ENCODE measurements around the gene IQCH. TPM values are rescaled to one million over a fixed set of nuclear protein-coding genes. Genes with fewer than 3 reads are reported as not detected.

Gene IQCH
- total and polyA plus RNA-seq, 9 of the 15 experiments (the other 6 are each of a cell fraction or from before 2014, with no cell fraction given) = 1.8 to 3.9 (median 2.7) TPM

DNA sequence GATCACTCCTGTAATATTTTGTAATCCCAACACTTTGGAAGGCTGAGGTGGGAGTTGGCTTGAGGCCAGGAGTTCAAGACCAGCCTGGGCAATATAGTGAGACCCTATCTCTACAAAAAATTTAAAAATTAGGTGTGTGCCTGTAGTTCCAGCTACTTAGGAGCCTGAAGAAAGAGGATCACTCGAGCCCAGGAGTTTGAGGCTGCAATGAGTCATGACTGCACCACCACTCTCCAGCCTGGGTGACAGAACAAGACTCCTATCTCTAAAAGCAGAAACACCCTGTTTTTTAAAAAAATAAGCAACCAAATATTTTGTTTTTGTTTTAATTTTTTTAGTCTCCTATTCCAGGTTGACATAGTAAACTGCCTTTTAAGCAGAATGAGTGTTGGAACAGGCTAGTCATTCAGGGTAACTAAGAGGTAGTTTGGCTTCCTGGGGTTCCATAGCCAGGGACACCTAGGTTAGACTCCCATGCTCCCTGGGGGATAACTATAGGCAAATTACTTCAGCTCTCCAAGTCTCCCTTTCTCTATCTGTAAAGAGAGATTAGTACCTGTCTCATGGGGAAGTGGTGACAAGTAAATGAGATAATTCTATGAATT is 151.8 kb downstream of the IQCH start (continued):
- TF ChIP-seq, protein P1, sequence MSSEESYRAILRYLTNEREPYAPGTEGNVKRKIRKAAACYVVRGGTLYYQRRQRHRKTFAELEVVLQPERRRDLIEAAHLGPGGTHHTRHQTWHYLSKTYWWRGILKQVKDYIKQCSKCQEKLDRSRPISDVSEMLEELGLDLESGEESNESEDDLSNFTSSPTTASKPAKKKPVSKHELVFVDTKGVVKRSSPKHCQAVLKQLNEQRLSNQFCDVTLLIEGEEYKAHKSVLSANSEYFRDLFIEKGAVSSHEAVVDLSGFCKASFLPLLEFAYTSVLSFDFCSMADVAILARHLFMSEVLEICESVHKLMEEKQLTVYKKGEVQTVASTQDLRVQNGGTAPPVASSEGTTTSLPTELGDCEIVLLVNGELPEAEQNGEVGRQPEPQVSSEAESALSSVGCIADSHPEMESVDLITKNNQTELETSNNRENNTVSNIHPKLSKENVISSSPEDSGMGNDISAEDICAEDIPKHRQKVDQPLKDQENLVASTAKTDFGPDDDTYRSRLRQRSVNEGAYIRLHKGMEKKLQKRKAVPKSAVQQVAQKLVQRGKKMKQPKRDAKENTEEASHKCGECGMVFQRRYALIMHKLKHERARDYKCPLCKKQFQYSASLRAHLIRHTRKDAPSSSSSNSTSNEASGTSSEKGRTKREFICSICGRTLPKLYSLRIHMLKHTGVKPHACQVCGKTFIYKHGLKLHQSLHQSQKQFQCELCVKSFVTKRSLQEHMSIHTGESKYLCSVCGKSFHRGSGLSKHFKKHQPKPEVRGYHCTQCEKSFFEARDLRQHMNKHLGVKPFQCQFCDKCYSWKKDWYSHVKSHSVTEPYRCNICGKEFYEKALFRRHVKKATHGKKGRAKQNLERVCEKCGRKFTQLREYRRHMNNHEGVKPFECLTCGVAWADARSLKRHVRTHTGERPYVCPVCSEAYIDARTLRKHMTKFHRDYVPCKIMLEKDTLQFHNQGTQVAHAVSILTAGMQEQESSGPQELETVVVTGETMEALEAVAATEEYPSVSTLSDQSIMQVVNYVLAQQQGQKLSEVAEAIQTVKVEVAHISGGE (CRISPR knock-in tag; IDR thresholded peaks at IDR 0.05) = peak in 1 of 3 experiments; percentile 58; a peak in 2 of 6 replicates
- TF ChIP-seq JUND (IDR thresholded peaks at IDR 0.05; ENCODE audit: borderline replicate concordance, low read depth, low read length) = peak; percentile 87
- TF ChIP-seq JUND (tag; IDR thresholded peaks at IDR 0.05; ENCODE audit: borderline replicate concordance, low read depth, low read length) = peak; percentile 76; the same call in 2 of the 3 replicates
- TF ChIP-seq, protein P2, sequence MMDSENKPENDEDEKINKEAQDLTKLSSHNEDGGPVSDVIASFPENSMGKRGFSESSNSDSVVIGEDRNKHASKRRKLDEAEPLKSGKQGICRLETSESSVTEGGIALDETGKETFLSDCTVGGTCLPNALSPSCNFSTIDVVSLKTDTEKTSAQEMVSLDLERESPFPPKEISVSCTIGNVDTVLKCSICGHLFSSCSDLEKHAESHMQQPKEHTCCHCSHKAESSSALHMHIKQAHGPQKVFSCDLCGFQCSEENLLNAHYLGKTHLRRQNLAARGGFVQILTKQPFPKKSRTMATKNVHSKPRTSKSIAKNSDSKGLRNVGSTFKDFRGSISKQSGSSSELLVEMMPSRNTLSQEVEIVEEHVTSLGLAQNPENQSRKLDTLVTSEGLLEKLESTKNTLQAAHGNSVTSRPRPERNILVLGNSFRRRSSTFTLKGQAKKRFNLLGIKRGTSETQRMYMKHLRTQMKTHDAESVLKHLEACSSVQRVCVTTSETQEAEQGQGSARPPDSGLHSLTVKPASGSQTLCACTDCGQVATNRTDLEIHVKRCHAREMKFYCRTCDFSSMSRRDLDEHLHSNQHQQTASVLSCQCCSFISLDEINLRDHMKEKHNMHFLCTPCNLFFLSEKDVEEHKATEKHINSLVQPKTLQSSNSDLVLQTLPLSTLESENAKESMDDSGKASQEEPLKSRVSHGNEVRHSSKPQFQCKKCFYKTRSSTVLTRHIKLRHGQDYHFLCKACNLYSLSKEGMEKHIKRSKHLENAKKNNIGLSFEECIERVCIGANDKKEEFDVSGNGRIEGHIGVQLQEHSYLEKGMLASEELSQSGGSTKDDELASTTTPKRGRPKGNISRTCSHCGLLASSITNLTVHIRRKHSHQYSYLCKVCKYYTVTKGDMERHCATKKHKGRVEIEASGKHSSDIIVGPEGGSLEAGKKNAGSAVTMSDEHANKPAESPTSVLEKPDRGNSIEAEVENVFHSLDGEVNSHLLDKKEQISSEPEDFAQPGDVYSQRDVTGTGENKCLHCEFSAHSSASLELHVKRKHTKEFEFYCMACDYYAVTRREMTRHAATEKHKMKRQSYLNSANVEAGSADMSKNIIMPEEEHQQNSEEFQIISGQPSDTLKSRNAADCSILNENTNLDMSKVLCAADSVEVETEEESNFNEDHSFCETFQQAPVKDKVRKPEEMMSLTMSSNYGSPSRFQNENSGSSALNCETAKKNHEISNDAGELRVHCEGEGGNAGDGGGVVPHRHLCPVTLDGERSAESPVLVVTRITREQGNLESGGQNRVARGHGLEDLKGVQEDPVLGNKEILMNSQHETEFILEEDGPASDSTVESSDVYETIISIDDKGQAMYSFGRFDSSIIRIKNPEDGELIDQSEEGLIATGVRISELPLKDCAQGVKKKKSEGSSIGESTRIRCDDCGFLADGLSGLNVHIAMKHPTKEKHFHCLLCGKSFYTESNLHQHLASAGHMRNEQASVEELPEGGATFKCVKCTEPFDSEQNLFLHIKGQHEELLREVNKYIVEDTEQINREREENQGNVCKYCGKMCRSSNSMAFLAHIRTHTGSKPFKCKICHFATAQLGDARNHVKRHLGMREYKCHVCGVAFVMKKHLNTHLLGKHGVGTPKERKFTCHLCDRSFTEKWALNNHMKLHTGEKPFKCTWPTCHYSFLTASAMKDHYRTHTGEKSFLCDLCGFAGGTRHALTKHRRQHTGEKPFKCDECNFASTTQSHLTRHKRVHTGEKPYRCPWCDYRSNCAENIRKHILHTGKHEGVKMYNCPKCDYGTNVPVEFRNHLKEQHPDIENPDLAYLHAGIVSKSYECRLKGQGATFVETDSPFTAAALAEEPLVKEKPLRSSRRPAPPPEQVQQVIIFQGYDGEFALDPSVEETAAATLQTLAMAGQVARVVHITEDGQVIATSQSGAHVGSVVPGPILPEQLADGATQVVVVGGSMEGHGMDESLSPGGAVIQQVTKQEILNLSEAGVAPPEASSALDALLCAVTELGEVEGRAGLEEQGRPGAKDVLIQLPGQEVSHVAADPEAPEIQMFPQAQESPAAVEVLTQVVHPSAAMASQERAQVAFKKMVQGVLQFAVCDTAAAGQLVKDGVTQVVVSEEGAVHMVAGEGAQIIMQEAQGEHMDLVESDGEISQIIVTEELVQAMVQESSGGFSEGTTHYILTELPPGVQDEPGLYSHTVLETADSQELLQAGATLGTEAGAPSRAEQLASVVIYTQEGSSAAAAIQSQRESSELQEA (IDR thresholded peaks at IDR 0.05; ENCODE audit: low read depth) = peak; percentile 34; the same call in 1 of the 2 replicates
- TF ChIP-seq, protein P3, sequence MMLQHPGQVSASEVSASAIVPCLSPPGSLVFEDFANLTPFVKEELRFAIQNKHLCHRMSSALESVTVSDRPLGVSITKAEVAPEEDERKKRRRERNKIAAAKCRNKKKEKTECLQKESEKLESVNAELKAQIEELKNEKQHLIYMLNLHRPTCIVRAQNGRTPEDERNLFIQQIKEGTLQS (IDR thresholded peaks at IDR 0.05) = peak; percentile 83
- TF ChIP-seq, protein P3 (CRISPR knock-in tag; conservative IDR thresholded peaks at IDR 0.05) = no peak
- TF ChIP-seq, protein P4, sequence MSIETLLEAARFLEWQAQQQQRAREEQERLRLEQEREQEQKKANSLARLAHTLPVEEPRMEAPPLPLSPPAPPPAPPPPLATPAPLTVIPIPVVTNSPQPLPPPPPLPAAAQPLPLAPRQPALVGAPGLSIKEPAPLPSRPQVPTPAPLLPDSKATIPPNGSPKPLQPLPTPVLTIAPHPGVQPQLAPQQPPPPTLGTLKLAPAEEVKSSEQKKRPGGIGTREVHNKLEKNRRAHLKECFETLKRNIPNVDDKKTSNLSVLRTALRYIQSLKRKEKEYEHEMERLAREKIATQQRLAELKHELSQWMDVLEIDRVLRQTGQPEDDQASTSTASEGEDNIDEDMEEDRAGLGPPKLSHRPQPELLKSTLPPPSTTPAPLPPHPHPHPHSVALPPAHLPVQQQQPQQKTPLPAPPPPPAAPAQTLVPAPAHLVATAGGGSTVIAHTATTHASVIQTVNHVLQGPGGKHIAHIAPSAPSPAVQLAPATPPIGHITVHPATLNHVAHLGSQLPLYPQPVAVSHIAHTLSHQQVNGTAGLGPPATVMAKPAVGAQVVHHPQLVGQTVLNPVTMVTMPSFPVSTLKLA (conservative IDR thresholded peaks at IDR 0.05) = peak in 1 of 2 experiments; percentile 35; a peak in 2 of 4 replicates
- TF ChIP-seq RBM25 (IDR thresholded peaks at IDR 0.05; ENCODE audit: low read depth, low read length, severe bottlenecking) = peak; percentile 72
- TF ChIP-seq SMARCE1 (IDR thresholded peaks at IDR 0.05) = peak; percentile 81
- no peak for TF ChIP-seq C11orf30 (IDR thresholded peaks at IDR 0.05; ENCODE audit: low read depth)
- peak; percentile 53 for TF ChIP-seq TEAD4 (IDR thresholded peaks at IDR 0.05; ENCODE audit: low read length)
- no peak for TF ChIP-seq TEAD4 (CRISPR knock-in tag; IDR thresholded peaks at IDR 0.05; ENCODE audit: borderline replicate concordance)
- TF ChIP-seq PTBP1 (IDR thresholded peaks at IDR 0.05; ENCODE audit: low read depth, low read length) = no peak

Data from K562 (cell line).